Right renal cortex interstitium (tissue), 3 donors: Measurements from ENCODE around the gene CD207. TPM values are rescaled to one million over a fixed set of nuclear protein-coding genes. Genes with fewer than 3 reads are reported as not detected.
"Not testable (repeated sequence)": the region's sequence is repeated elsewhere in the genome, so short reads cannot be mapped to it uniquely, and the experiment has no call there.

Experiments
- DNase-seq, 3 donors: peaks; one replicate each; pipeline ENCODE4 v3.0.0-alpha.2; 2013; ENCODE audit warnings: low read depth in 3 of 3, low spot score in 2 of 3
- polyA plus RNA-seq, 3 donors: library from polyadenylated mRNA; unstranded; fragments of 120-200 nt; gene quantifications; one replicate each; pipeline ENCODE4 v1.2.1, GENCODE V29; 2013; ENCODE audit not compliant: insufficient read length in 3 of 3

CD207 gene
- polyA plus RNA-seq, 3 donors, result 0.07 to 0.18 (median 0.08) TPM

DNA sequence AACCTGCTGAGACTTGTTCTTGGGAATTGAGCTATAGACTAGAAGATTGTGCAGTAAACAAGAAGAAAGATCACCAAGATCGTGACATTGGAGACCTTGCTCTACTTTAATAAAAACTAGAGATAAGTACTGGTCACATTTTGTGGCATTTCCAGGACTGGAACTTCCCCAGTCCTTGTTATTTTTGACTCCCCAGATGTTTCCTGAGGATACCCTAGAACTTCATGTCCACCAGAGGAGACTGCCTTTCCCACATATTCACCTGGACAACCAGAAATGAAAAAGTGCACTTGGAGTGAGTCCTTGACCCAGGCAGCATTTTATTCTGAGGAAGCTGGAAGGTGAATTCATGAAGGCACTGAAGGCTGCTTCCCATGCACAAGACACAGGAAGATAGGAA is 5.7 kb downstream of the CD207 start:
- no peak for DNase-seq

DNA sequence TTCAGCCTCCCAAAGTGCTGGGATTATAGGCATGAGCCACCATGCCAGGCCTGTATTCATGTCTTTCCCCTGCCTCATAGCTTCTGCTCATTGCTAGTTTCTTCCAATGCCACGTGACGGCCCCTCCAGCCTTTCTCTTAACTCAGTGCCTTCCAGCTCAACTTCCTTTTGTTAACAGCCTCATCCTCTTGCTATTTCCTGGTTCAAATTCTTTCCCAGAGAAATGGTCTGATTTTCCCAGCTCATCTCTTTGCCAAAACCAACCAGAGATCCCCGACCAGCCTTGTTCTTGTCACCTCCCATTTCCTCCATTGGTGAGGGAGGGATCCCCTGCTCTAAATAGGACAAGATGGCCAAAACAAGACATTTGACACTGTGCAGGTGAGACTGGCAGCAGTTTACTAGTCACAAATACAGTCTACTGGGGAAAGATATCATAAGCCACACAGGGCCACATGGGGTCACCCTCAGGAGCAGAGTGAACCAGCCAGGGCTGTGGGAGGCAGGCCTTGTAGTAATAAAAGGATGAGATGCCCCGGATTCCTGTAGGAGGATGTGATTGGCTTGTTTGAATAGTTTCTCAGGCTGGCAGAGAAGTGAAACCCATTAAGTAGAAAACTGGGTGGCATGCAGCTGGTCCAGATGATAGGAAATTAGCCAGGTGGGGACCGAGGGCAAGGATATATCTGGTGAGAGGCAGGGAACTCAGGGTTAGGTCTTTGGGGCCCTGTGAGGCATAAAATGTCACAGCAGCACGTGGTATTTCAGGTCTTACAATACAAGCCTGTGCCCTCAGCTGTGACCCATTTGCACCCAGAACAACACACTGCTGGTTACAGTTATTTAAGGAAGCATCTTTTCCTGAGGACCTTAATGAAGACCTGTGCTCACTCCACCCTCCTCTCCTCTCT is 6.4 kb downstream of the CD207 start:
- DNase-seq, result no peak

DNA sequence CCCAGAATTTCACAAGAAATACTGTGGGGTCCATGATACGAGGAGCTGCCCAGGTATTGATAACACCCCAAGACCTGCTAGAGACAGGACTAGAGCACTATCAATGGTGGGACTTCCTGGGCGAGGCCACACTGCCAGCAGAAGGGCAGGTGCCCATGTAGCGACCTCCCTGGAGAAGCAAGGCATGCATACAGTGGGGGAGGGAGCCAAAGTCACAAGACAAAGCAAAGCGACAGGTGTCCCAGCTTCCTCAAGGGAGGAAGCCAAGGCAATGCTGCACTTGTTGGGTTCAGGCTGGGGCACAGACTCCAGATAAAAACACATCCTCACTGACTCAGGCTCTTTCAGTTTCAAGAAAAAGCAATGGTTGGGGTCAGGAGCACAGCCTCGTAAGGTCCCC is 7.5 kb downstream of the CD207 start:
- DNase-seq, result no peak

GRCh38 chr2:70827388-70827787 is 8.2 kb downstream of the CD207 start:
- no peak for DNase-seq

DNA sequence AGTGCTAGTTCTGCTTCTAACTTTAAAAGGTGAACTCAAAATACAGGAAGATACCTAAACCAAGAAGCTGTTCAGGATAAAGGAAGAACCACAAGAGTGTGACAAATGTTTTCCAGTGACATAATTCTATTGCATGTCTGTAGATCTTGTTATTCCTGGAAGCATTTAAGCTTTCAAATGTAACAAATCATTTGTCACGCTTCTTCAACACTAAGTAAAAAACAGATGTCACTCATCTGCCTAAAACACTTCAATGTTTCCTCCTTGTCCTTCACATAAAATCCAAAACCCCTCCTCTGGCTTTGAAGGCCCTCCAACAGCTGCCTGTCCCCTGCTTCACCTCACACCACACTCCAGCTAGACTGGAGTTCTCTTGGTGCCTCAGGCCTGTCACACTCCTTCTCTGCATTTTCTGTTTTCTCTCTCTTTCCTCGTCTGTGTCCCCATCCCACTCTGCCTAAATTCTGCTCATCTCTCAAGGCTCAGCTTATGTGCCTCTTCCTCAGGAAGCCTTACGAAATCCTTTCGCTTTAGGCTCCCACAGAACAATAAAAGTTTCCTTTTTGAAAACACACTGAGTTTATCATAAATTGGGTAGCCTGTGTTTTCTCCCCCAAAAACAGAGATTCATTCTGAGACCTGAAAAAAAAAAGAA is 8.8 kb downstream of the CD207 start:
- DNase-seq, result no peak

GRCh38 chr2:70823249-70823648 is 12.4 kb downstream of the CD207 start:
- no peak for DNase-seq

DNA sequence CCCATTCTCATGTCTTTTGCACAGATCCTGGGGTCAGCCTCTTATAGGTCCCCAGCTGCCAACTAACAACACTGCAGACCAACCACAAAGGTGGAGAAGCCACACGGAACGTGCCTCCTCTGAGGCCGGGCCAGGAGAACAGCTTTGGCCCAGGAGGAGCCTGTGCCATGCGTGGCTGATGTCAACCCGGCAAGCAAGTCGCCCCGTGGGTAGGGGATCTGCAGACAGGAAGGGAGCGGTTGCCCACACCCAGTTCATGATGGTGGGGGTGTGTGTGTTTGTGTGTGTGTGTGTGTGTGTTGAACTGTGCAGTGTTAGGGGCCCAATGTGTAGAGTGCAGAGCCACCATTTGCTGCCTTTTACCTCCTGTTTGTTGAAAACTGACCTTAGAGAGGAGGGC is 12.8 kb downstream of the CD207 start:
- no peak for DNase-seq

GRCh38 chr2:70820499-70820898 is 15.1 kb downstream of the CD207 start, which contains the start of gene CLEC4F:
Gene CLEC4F (minus strand): TSS chr2:70820599. CDS start chr2:70820523, 76 bp downstream.
- no peak for DNase-seq

GRCh38 chr2:70817284-70817954 is 18.2 kb downstream of the CD207 start:
- DNase-seq, result no peak

- no peak for DNase-seq
Observed at GRCh38 chr2:70816726-70817125, 18.9 kb downstream of the CD207 start.

GRCh38 chr2:70808983-70809958 is 26.3 kb downstream of the CD207 start:
- no peak for DNase-seq

DNA sequence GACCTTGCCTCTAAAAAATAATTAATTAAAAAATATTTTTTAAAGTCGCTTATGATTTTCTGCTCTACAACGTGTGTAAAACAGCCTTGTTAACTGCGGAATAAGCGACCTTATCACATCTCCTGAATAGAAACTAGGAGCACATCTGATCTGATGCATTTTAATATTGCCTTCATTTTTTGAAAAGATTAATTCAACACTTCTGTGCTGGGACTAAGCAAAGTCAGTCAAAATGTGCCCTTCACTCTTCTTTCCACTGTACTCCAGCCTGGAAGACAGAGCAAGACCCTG is 27.8 kb downstream of the CD207 start:
- no peak for DNase-seq

DNA sequence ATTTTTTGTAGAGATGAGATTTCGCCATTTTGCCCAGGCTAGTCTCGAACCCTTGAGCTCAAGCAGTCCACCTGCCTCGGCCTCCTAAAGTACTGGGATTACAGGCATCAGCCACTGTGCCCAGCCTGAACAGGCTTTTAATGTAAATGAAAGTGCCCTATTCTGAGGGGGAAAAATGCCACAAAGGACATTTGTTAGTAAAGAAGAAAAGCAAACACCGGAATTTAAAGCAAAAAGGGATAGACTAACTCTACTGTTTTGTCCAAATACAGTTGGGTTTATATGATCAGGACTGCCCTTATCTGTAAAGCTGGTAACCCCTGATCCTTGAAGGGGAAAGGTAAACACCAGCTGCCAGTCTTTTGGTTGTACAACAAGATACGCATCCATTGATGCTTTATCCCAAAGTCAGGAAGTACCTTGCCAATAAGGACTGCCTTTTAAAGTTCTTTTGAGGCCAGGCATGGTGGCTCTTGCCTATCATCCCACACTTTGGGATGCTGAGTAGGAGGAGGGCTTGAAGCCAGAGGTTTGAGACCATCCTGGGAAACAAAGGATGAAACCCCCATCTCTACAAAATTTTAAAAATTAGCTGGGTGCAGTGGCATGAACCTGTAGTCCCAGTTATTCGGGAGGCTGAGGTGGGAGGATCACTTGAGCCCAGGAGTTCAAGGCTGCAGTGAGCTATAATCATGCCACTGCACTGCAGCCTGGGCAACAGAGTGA is 28.4 kb downstream of the CD207 start:
- DNase-seq, result no peak

GRCh38 chr2:70806620-70807019 is 29.0 kb downstream of the CD207 start:
- no peak for DNase-seq

GRCh38 chr2:70806013-70806412 is 29.6 kb downstream of the CD207 start:
- DNase-seq, result no peak

DNA sequence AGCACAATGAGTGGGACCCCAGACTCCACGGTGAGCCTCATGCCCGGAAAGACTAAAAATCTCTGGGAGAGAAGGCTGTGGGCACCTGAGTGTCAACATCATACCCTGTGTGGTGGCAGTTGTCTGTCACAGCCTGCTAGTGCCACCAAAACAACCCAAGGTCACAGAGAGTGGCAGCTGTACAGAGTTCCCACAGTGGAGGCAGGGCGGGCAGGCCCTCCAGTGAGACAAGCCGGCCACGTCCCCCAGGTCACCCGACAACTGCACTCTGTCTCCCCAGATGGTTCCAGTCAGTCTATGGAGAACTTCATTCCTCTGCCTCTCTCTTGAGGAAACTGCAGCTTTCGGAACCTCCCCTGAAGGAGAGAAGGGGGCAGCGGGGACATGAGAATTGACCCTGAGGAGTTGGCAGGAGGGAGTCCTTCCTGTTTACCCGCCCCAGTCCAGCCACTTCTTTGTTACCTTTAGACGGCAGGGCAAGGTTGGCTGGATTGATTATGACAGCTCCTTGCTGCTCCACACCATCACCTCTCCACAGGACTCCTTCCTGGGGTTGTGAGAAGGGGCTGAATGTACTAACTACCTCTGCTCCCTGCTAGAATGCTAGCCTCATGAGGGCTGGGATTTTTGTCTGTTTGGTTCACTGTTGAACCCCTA is 33.9 kb downstream of the CD207 start:
- no peak for DNase-seq

DNA sequence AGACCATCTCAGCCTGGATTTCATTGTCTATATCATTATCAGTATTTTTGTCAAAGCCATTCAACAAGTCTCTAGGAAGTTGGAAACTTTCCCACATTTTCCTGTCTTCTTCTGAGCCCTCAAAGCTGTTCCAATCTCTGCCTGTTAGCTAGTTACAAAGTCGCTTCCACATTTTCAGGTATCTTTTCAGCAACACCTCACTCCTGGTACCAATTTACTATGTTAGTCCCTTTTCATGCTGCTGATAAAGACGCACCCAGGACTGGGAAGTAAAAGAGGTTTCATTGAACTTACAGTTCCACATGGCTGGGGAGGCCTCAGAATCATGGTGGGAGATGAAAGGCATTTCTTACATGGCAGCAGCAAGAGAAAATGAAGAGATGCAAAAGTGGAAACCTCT is 35.9 kb downstream of the CD207 start:
- no peak for DNase-seq

DNA sequence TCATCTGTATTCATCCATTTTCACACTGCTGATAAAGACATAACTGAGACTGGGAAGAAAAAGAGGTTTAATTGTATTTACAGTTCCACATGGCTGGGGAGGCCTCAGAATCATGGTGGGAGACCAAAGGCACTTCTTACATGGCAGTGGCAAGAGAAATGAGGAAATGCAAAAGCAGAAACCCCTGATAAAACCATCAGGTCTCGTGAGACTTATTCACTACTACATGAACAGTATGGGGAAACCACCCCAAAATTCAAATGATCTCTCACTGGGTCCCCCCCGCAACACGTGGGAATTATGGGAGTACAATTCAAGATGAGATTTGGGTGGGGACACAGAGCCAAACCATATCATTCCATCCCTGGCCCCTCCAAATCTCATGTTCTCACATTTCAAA is 37.6 kb downstream of the CD207 start:
- not testable (repeated sequence) for DNase-seq

DNA sequence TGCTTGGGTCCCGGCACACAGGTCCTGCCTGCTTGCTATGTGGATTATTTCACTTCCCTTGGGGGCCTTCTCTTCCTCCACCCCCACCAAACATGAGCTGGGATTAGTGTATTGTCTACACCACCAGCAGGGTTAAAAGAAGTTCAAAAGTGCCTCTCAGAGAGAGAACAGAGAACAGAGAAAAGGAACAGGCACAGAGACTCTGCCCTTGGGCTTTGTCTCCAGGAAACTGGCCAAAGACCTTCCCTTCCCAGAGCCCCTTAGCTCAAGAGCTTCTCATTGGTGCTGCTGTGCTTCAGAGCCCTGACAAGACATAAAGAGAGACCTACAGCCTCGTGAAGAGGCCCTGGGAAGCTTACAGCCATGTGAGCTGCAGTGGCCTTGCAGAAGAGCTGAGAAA is 38.1 kb downstream of the CD207 start:
- DNase-seq, result no peak
